NCI-H2196 (cell line): ENCODE measurements around the gene NPRL2.

Source experiments
- DNase-seq: peaks from one replicate; lab custom pipeline; 2025; ENCODE audit not compliant: unreplicated experiment; lab: John Stamatoyannopoulos, UW

Gene NPRL2

DNA sequence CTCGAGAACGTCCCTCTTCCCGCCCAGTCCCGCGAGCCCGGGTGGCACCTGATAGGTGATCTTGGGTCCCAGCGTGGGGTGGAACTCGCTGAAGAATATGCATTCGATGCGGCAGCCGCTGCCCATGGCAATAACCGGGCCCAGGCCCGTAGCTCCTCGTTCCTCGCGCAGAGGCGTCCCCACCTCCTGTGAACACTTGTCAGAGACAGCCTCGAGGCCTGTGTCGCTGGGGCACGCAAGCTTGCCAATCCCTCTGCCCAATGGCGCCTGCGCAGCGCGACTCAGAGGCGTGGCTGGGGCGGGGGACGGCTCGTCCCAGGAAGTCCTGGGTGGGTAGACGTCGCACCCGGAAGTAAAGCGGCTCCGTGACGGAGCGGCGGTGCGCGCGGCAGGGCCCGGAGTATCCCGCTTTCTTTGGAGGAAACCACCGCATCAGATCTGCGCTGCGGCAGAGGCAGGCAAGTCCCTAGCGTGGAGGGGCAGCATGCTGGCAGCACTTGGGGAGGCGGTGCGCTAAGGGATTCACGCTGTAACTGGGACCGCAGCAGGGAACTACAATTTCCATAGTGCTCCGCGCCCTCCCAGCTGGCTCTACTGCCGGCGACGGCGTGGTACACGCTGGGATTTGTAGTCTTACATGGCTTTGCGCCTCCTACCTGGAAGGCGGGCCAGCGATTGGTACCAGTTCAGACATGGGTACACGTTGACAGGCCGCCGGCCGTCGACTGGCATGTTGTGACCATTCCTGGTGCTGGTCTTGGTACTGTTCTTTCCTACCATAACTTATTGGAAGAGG, at the start of gene NPRL2, which contains the start of gene CYB561D2:
NPRL2 (minus strand) TSS at position 249 of the 796 bp plus-strand sequence; CDS start at position 126, 123 bp downstream.
CYB561D2 (plus strand) TSS at position 336 of the 796 bp plus-strand sequence. CDS start 572 bp downstream, outside the sequence.
- peak; percentile 81 for DNase-seq

DNA sequence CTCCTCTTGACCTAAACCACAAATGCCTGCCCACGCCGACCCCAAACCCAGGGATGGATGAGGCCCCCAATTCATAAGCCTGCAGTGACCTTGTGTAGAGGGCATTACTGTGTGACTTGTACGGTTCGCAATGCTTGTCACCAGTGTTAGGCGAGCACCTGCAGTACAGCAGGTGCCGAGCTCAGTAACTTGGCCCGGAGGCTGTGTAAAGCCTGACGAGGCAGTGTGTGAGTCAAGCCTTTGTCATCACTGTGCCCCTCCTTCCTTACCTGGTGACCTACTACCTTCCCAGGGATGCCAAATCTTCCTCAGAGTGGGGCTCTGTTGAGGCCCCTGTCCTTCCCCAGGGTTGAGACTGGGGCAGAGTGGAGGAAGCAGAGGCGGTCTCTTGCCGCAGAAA, 45.9 kb upstream of the NPRL2 start:
- peak; percentile 51 for DNase-seq

DNA sequence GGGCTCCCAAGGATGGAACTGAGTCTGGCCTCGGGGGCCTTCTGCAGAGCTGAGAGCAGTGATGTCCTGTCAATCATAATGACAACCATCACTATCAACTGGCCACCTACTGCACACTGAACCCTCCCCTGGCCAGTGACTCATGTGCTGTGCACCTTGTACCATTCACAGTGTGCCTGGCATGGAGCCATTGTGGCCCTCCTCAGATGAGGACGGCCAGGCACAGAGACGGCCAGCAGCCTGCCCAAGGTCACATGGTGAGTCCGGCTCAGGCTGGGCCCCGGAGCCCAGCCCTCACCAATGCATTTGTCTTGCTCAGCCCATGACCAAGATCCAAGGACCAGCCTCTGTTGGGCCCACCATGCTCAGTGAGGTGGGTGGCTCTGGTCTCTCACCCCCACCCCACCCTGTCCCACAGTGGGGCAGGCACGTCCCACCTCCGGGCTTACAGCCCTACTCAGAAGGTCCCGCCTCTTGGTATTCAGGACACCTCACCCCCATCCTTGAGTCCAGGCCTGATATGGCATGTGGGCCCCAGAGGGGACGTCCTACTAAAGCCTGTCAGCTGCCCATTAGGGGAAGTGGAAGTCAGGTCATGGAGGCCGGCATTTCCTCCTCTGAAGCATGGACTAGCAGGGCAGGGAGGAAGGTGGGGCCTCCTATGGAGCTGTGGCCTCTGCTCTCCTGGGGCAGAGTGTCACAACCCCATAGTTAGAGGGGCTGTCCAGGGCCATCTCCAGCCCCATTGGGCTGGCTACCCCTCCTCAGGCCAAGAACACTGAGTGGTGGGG, 44.7 kb upstream of the NPRL2 start:
- DNase-seq = no peak

DNA sequence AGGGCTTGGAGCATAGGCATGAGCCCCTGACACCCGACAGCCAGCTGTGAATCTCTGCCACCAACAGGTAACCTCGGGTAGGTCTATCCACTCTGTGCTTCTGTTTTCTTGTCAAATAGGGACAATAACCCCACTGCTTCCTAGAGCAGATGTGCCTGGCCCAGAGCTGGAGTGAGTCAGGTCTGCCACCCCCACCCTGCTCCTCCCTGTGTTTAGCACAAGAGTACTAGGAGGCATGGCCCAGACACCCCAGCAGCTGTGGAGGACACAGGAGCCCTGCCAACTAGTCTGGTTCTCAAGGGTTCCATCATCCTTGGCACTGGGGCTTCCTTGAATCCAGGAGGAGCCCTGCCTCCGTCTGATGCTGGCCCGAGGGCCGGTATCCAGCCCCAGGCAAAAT, 42.5 kb upstream of the NPRL2 start:
- DNase-seq = no peak

GRCh38 chr3:50392101-50392715, 41.6 kb upstream of the NPRL2 start:
- DNase-seq = peak; percentile 9

DNA sequence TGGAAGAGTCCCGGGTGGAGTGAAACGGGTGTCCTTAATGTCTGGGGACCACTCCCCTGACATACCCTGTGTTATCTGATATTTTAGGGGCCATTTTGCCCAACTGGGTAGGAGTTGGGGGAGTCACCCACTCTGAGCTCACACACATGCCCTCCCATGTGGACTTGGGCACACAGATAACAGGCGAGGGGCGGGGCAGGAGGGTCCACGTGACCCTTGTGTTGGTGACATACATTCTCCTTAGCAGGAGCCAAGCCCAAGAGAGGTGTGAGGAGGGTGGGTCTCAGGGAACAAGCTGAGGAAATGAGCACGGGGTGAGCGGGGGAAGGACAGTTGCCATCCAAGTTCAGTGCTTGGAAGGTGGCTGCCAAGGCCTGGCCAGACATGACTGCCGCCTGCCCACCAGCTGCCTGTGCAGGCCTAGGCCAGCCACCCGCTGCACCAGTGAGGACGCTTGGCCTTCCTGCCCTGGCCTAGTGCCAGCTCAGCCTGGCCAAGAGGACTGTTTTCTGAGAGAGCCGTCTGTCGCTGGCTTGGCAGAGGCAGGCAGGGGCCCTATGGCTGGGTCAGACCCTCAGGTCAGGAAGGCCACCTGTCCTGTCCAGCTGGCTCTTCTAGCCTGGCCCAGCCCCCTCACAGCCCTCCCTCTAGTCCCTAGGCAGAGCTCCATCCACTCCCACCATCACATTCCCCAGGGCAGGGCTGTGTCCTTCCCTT, 40.1 kb upstream of the NPRL2 start:
- DNase-seq = peak; percentile 79

DNA sequence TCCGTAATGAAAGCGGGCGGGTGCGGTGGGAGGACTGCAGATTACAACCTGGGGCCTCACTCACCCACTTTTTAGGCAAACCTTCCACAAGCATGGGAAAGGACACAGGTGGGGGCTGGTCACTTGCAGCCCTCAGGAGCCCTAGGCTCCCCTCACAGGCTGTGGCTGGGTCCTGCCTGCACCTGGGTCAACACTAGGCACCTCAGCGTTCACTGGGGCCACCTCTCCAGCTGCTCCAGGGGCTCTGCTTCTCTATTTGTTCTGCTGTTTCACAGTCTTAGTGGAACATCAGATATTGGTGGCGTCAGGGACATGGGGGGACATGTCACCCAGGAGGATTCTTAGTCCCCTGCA, 38.8 kb upstream of the NPRL2 start:
- no peak for DNase-seq

DNA sequence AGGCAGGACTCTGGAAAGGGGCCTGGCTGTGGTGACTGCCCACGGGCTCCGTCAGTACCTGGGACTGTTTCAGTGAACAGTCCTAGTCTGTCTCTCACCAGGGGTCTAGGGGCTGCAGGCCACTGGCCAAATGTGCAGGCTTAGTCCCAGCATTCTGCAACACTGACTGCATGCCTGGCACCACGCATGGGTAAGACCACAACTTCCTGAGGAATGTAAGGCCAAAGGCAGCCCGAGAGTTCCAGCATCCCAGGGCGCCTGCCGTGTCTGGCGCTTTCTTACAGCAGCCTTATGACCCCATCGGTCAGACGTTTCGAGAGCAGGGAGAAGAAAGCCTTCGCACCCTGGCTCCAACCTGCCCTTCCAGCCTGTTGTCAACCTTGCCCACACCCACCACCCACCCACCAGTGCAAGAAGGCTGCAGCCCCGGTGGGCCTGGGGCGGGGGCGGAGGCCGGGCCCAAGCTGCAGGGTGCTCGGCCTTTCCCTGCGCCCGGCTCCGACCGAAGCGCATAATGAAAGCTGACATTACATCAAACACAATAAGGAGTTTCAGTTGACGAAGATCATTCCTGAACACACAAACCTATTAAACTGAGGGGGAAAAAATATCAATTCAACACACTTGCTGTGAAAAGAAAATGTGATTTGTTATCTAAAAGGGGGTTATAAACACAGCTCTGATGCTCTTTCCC, 38.3 kb upstream of the NPRL2 start:
- DNase-seq = no peak

- no peak for DNase-seq
These were observed 37.6 kb upstream of the NPRL2 start for GRCh38 chr3:50388016-50388719.

- DNase-seq = no peak
These were observed 35.2 kb upstream of the NPRL2 start for GRCh38 chr3:50385754-50386153.

GRCh38 chr3:50383750-50384149, 33.2 kb upstream of the NPRL2 start:
- no peak for DNase-seq

- no peak for DNase-seq
These were observed 32.1 kb upstream of the NPRL2 start for GRCh38 chr3:50382722-50383121.

DNA sequence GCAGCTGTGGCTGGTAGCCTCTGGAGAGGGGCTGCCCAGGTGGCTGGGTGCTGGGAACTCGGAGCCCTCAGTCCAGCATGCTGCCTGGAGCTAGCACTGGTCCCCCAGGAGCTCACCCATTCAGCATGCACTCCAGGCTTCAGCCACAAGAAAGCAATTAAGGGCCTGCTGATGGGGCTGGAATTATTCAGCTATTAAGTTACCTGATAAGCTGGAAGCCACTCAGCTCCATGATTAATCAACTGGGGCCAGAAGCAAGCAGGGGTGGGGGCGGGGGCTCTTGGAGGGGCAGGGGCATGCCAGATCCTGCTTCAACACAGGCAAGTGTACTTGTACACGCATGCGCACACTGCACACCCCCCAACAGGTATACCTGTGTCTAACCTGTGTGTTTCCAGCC, 30.8 kb upstream of the NPRL2 start:
- peak; percentile 12 for DNase-seq

DNA sequence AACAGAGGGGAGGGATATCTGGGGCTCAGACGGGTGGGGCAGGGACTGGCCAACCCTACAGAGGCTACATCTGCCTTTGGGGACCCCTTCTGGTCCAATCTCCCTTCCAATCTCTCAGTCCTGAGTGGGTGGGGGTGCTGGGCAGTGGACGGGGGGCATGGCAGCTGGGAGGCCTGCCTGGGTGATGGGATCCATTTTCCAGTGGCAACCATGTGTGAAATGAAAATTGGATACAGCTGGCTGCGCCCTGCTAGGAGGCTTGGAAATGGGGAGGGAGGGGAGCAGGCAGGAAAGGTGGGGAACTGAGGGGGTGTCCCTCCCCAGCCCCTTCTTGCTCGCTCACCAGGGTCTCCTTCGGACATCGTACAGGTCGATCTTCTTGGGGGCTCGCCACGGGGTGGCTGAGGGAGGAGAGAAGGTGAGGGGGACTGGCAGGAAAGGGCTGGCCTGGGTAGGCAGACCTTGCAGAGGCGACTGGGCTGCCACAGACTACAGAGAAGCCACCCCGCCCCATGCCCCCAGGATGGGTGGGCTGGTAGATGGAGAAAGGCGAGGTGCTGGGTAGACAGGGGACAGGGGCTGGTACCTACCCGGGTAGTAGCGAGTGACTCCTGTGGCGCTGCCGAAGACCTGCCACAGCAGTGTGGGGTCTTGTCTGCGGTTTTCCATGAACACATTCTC, 30.0 kb upstream of the NPRL2 start:
- DNase-seq = no peak

DNA sequence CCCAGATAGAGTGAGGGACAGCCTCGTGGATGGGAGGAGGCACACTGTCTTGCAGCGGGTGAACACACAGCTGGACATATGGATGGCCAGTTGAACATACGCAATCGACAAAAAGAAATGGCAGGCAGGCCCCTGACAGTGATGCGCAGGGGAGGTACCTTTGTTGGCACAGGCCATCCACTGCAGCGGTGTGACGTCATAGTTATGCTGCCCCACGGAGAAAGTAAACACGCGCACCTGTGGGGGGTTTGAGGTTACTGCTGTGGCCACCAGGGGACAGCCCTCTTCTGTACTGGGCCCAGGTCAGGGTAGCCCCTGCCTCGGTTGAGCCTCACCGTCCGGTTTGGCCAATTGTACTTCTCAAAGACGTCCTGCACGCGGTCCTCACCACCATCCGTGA, 28.2 kb upstream of the NPRL2 start:
- DNase-seq = no peak

DNA sequence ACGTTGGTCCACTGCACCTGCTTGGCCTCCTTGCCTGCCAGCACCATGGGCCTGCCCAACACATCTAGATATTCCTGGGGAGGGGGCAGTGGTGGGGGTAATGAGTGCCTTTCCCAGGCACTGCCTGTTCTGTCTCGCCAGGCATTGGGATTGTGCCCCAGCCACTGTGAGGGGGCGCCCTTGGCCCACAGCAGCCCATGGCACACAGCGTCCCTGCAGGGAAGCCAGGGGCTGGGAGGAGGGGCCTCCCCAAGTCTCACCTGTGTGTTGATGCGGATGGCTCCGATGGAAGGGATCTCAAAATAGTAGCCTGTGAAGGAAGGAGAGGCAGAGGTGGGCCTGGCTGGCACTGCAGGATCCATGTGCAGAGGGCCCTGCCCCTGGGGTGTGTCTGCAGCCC, 27.4 kb upstream of the NPRL2 start:
- no peak for DNase-seq

DNA sequence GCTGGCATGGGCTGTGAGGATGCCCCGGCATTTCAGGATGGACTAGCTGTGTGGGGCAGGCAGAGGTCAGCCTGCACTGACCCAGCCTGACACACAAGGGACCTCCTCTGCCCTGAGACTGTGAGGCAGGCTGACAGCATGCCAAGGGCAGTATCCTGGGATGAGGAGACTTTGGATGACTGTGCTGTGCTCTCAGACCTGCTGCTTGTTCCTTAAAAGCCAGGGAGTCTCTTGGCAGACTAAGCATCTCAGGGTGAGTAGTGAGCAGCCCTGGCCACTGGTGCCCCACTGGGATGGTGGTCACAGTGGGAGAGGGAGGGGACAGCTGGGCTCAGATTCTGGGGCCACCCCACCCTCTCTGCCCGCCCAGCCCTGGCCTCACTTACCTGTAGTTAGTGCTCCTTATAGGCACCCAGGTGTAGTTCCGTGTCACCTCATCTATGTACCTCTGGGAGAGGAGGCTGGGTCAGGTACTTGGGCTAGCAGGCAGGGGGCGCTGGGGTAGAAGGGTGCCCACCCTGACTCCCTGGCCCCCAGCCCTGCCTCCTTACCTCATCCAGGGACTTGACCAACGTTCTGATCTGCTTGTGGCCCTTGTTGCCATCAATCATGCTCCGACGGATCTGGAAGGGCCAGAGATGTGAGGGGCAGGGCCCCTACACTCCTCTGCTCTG, 24.8 kb upstream of the NPRL2 start:
- no peak for DNase-seq

- no peak for DNase-seq
These were observed 24.0 kb upstream of the NPRL2 start for GRCh38 chr3:50374363-50375257.
